Measurements from ENCODE around the gene SLCO1A2. TPM values are rescaled to one million over a fixed set of nuclear protein-coding genes. Genes with fewer than 3 reads are reported as not detected.
"Not testable (repeated sequence)": the region's sequence is repeated elsewhere in the genome, so short reads cannot be mapped to it uniquely, and the experiment has no call there.

The SLCO1A2 gene, protein sequence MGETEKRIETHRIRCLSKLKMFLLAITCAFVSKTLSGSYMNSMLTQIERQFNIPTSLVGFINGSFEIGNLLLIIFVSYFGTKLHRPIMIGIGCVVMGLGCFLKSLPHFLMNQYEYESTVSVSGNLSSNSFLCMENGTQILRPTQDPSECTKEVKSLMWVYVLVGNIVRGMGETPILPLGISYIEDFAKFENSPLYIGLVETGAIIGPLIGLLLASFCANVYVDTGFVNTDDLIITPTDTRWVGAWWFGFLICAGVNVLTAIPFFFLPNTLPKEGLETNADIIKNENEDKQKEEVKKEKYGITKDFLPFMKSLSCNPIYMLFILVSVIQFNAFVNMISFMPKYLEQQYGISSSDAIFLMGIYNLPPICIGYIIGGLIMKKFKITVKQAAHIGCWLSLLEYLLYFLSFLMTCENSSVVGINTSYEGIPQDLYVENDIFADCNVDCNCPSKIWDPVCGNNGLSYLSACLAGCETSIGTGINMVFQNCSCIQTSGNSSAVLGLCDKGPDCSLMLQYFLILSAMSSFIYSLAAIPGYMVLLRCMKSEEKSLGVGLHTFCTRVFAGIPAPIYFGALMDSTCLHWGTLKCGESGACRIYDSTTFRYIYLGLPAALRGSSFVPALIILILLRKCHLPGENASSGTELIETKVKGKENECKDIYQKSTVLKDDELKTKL
- 2.4 and 3.8 TPM in 2 replicates for total RNA-seq
- long read RNA-seq, partial matches to known transcripts = 2 of 9 reads
- long read RNA-seq, other reads (novel, unspliced or antisense) = 7 of 9 reads

DNA sequence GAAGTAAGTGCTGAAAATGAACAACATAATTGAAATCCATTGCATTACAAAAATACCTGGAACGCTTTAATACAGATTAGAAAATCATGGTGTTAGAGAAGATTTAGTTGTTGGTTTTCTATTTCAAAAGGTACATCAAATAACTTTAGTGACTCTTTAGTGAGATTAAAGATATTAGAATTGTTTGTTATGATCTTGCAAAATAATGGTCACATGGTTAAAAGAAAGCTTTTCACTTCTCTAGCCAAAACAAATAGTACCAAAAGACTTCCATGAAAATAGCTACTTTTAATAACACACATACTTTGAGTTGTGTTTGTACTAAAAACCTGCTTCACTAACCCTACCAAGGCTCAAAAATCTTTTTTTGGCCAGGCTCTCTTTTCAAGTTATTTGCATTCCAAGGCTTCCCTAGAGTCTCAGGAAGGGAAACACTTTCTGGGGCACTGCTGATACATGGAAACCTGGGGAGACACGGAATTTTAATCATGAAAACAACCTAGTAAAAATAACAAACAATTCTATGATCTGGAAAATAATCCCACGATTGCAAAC lies at the start of gene SLCO1A2:
Gene SLCO1A2, minus strand, starts transcription at position 147 of the 555 bp plus-strand sequence. CDS start 270 bp downstream, outside the sequence.
- DNase-seq (ENCODE audit: extremely low spot score, unreplicated experiment) = no peak
- Mint-ChIP-seq H3K4me1 (ENCODE audit: unreplicated experiment) (peaks cover 9% of the 10 kb centered on the region), H3K4me3 (ENCODE audit: unreplicated experiment) (no peak within 1 kb of the TSS), H3K27ac (ENCODE audit: unreplicated experiment) (no peak within 1 kb of the TSS), H3K9me3 (ENCODE audit: unreplicated experiment) (peaks cover 17% of the 10 kb centered on the region), H3K36me3 (ENCODE audit: unreplicated experiment) (no peaks in the 10 kb centered on the region), H3K27me3 (ENCODE audit: unreplicated experiment) (no peaks in the 10 kb centered on the region)
- TF ChIP-seq, protein P1, sequence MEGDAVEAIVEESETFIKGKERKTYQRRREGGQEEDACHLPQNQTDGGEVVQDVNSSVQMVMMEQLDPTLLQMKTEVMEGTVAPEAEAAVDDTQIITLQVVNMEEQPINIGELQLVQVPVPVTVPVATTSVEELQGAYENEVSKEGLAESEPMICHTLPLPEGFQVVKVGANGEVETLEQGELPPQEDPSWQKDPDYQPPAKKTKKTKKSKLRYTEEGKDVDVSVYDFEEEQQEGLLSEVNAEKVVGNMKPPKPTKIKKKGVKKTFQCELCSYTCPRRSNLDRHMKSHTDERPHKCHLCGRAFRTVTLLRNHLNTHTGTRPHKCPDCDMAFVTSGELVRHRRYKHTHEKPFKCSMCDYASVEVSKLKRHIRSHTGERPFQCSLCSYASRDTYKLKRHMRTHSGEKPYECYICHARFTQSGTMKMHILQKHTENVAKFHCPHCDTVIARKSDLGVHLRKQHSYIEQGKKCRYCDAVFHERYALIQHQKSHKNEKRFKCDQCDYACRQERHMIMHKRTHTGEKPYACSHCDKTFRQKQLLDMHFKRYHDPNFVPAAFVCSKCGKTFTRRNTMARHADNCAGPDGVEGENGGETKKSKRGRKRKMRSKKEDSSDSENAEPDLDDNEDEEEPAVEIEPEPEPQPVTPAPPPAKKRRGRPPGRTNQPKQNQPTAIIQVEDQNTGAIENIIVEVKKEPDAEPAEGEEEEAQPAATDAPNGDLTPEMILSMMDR (IDR thresholded peaks at IDR 0.05) = no peak

- H3K27ac Mint-ChIP-seq (ENCODE audit: unreplicated experiment) = no peak overlapping the region
- no peak for DNase-seq (ENCODE audit: extremely low spot score, unreplicated experiment)
- H3K4me3 Mint-ChIP-seq (ENCODE audit: unreplicated experiment) = no peak overlapping the region
- TF ChIP-seq, protein P1 (IDR thresholded peaks at IDR 0.05) = no peak
- H3K27me3 Mint-ChIP-seq (ENCODE audit: unreplicated experiment) = no peaks in the 10 kb centered on the region
- no peaks in the 10 kb centered on the region for H3K4me1 Mint-ChIP-seq (ENCODE audit: unreplicated experiment)
- no peaks in the 10 kb centered on the region for H3K36me3 Mint-ChIP-seq (ENCODE audit: unreplicated experiment)
- H3K9me3 Mint-ChIP-seq (ENCODE audit: unreplicated experiment) = no peaks in the 10 kb centered on the region
These were observed 49.5 kb upstream of the SLCO1A2 start for GRCh38 chr12:21384261-21384660.

- not testable (repeated sequence) for H3K9me3 Mint-ChIP-seq (ENCODE audit: unreplicated experiment); H3K4me3 Mint-ChIP-seq (ENCODE audit: unreplicated experiment); H3K36me3 Mint-ChIP-seq (ENCODE audit: unreplicated experiment); H3K27ac Mint-ChIP-seq (ENCODE audit: unreplicated experiment); H3K4me1 Mint-ChIP-seq (ENCODE audit: unreplicated experiment); DNase-seq (ENCODE audit: extremely low spot score, unreplicated experiment); H3K27me3 Mint-ChIP-seq (ENCODE audit: unreplicated experiment)
These were observed 46.6 kb upstream of the SLCO1A2 start for GRCh38 chr12:21381320-21381719.

GRCh38 chr12:21379218-21379617 lies 44.5 kb upstream of the SLCO1A2 start:
- H3K27me3 Mint-ChIP-seq (ENCODE audit: unreplicated experiment) = no peaks in the 10 kb centered on the region

GRCh38 chr12:21372602-21373001 lies 37.9 kb upstream of the SLCO1A2 start, which contains the start of gene IAPP:
IAPP (plus strand) TSS chr12:21372902; CDS start chr12:21373352, 450 bp downstream.
- H3K4me1 Mint-ChIP-seq (ENCODE audit: unreplicated experiment) = peaks cover 20% of the 10 kb centered on the region
- H3K27ac Mint-ChIP-seq (ENCODE audit: unreplicated experiment) = no peak within 1 kb of the TSS
- no peaks in the 10 kb centered on the region for H3K27me3 Mint-ChIP-seq (ENCODE audit: unreplicated experiment)
- H3K9me3 Mint-ChIP-seq (ENCODE audit: unreplicated experiment) = no peaks in the 10 kb centered on the region
- DNase-seq (ENCODE audit: extremely low spot score, unreplicated experiment) = no peak
- H3K4me3 Mint-ChIP-seq (ENCODE audit: unreplicated experiment) = no peak within 1 kb of the TSS
- TF ChIP-seq, protein P1 (IDR thresholded peaks at IDR 0.05) = no peak
- no peaks in the 10 kb centered on the region for H3K36me3 Mint-ChIP-seq (ENCODE audit: unreplicated experiment)

More at GRCh38 chr12:21379218-21379617, 44.5 kb upstream of the SLCO1A2 start:
- TF ChIP-seq, protein P1 (IDR thresholded peaks at IDR 0.05) = no peak
- Mint-ChIP-seq H3K4me1 (ENCODE audit: unreplicated experiment) (no peaks in the 10 kb centered on the region), H3K4me3 (ENCODE audit: unreplicated experiment) (no peak overlapping the region), H3K36me3 (ENCODE audit: unreplicated experiment) (no peaks in the 10 kb centered on the region), H3K9me3 (ENCODE audit: unreplicated experiment) (no peaks in the 10 kb centered on the region), H3K27ac (ENCODE audit: unreplicated experiment) (no peak overlapping the region)
- DNase-seq (ENCODE audit: extremely low spot score, unreplicated experiment) = no peak
